GM10248 (cell line): Measurements from ENCODE around the gene POLR3GL.

Source experiments
- CTCF ChIA-PET: fragments of 300-600 bp; sonication (Branson Sonifier 250); formaldehyde crosslinking; extraction: SDS; loops from one replicate; lab custom pipeline; 2021; ENCODE audit warnings: antibody characterized with exemption; lab: Yijun Ruan, JAX
- POLR2A ChIA-PET: fragments of 350-650 bp; sonication (Branson Sonifier 250); formaldehyde crosslinking; extraction: SDS; loops from one replicate; lab custom pipeline; 2020; ENCODE audit warnings: antibody characterized with exemption; lab: Yijun Ruan, JAX
- DNase-seq: peaks from one replicate; pipeline ENCODE4 v3.0.0; 2012; ENCODE audit errors: extremely low spot score
- TF ChIP-seq, protein P1 (sequence below): IDR thresholded peaks from 2 replicates; pipeline ENCODE4 v1.5.1; 2012; ENCODE audit warnings: mild to moderate bottlenecking, low read depth; ENCODE audit errors: extremely low read depth, missing control alignments, control extremely low read depth

POLR3GL gene

DNA sequence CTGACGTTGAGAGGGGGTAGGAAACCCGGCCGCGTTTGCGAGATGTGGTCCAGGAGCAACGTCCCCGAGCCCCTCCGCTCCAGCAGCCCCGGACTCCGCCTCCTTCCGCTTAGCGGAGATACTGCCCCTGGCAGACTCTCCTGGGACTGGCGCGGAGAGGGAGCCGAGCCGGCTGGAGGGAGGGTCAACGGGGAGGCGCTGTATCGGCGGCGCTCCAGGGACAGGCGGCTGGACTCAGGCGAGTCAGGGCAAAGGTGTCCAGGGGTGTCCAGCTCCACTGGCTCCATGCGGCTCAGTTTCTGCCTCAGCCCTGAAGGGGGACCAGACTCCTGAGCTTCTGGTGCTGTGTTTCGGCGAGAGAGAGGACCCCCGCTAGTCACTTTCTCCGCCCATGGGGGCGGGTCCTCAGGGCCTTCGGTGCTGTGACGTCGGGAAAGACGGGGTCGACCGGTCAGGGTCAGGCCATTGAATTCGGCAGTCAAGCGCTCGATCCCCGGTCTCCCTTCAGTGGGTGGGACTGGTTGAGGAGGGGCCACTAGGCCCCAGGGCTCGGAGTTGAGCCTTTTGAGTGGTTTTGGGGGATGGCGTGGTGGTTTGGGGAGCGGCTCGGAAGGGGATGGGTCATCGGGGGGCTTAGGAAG is 3.9 kb upstream of the POLR3GL start:
- ChIA-PET CTCF (interaction anchor here (1.0 to 3.7 kb wide), 2 partner anchors 9 to 34 kb away, joined by 3 to 13 read pairs; partner anchors contain the start of gene RBM8A), POLR2A (interaction anchor here (0.5 kb wide), 1 partner anchor 102 kb away, joined by 9 read pairs; the partner anchor contains the start of gene PIAS3)
- TF ChIP-seq, protein P1, sequence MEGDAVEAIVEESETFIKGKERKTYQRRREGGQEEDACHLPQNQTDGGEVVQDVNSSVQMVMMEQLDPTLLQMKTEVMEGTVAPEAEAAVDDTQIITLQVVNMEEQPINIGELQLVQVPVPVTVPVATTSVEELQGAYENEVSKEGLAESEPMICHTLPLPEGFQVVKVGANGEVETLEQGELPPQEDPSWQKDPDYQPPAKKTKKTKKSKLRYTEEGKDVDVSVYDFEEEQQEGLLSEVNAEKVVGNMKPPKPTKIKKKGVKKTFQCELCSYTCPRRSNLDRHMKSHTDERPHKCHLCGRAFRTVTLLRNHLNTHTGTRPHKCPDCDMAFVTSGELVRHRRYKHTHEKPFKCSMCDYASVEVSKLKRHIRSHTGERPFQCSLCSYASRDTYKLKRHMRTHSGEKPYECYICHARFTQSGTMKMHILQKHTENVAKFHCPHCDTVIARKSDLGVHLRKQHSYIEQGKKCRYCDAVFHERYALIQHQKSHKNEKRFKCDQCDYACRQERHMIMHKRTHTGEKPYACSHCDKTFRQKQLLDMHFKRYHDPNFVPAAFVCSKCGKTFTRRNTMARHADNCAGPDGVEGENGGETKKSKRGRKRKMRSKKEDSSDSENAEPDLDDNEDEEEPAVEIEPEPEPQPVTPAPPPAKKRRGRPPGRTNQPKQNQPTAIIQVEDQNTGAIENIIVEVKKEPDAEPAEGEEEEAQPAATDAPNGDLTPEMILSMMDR = no peak
- DNase-seq = peak; percentile 42

- ChIA-PET CTCF (interaction anchor here (1.0 kb wide), 1 partner anchor 9 kb away, joined by 3 read pairs; no protein-coding TSS in a partner anchor), POLR2A (interaction anchor here (0.5 kb wide), 1 partner anchor 102 kb away, joined by 9 read pairs; the partner anchor contains the start of gene PIAS3)
- DNase-seq = no peak
- TF ChIP-seq, protein P1 = no peak
Observed at GRCh38 chr1:145961109-145961424, 3.4 kb upstream of the POLR3GL start.

DNA sequence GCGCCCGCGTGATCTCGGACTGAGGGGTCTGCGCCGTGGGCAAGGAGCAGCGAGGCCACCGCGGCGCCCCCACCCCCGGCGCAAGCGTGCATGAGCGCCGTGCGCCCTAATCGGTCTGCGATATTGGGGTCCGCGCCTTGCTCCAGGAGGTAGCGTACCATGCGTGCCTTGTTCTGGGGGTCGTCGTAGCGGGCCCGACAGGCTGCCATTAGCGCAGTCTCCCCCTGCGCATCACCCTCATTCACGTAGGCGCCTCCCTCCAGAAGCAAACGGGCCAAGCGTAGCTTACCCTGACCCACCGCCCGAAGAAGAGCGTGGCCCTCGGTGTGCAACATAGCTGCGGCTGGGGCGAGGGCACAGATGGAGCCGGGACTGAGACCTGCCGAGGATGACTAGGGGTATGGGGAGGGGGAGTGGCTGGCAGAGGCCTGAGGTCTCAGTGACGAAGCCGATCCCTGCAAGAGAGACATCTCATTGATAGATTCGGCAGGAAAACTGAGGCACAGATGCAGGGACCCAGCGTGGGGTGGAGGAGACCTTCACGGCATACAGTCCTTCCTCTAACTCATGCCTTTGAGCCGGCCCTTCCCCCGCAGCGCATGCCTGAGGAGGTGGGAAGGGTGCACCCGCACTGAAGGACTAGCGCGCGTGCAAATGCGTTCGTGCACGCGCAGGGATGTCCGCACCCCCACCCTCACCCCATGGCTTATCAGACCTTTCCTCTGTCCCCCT is 2.9 kb upstream of the POLR3GL start:
- ChIA-PET POLR2A (no interaction called here), CTCF (interaction anchor here (1.4 to 9.0 kb wide), 3 partner anchors 17 to 60 kb away, joined by 3 to 113 read pairs (median 3); partner anchors contain the start of gene HJV)
- DNase-seq = no peak
- TF ChIP-seq, protein P1 = no peak

GRCh38 chr1:145962157-145963102 is 2.1 kb upstream of the POLR3GL start:
- DNase-seq = peak; percentile 37
- TF ChIP-seq, protein P1 = no peak
- ChIA-PET POLR2A (interaction anchor here (1.0 to 2.2 kb wide), 3 partner anchors 35 to 103 kb away, joined by 4 to 6 read pairs (median 5); partner anchors contain the start of genes PEX11B and RBM8A), CTCF (interaction anchor here (0.6 to 9.0 kb wide), 8 partner anchors 16 to 59 kb away, joined by 3 to 113 read pairs (median 3); partner anchors contain the start of genes HJV and RBM8A)

- DNase-seq = no peak
- CTCF ChIA-PET = interaction anchor here (0.7 to 9.0 kb wide), 23 partner anchors 8 to 118 kb away, joined by 3 to 113 read pairs (median 4); partner anchors contain the start of genes ITGA10, NUDT17, PIAS3 and RBM8A
- TF ChIP-seq, protein P1 = no peak
- POLR2A ChIA-PET = interaction anchor here (0.6 to 2.2 kb wide), 5 partner anchors 14 to 44 kb away, joined by 3 to 9 read pairs (median 5); partner anchors contain the start of genes PEX11B and RBM8A
Observed at GRCh38 chr1:145963265-145964019, 1.0 kb upstream of the POLR3GL start.
